K562 (cell line): ENCODE measurements around the gene COPS4. TPM values are rescaled to one million over a fixed set of nuclear protein-coding genes. Genes with fewer than 3 reads are reported as not detected.
"Not testable (repeated sequence)": the region's sequence is repeated elsewhere in the genome, so short reads cannot be mapped to it uniquely, and the experiment has no call there.

Experiments
- ATAC-seq: fragments of 200-7000 bp; cut with Tn5 transposase; 3 replicates; pipeline ENCODE4 v1.9.1; 2020; ENCODE audit warnings: moderate library complexity
- BruUV-seq: library from RNA; stranded (reverse); fragments of 400-500 nt; replicated peaks from 2 replicates; lab custom pipeline; 2021; lab: Mats Ljungman, UMichigan
- CTCF ChIA-PET: fragments of 300-600 bp; formaldehyde crosslinking; extraction: SDS; loops from one replicate; lab custom pipeline; 2021; ENCODE audit warnings: low intra/inter-chr PET ratio; lab: Yijun Ruan, JAX
- POLR2A ChIA-PET: fragments of 300-600, 350-650 bp; sonication (Branson Sonifier 250); formaldehyde crosslinking; extraction: SDS; loops from one replicate; lab custom pipeline; 2021; ENCODE audit warnings: antibody characterized with exemption, inconsistent platforms; lab: Yijun Ruan, JAX
- DNase-seq, 4 experiments: peaks; one replicate each; pipeline versions ENCODE4 v3.0.0 to v3.0.0-alpha.2; 2011 to 2018; ENCODE audit warnings: low spot score in 3 of 4, mixed read lengths in 3 of 4; ENCODE audit errors: extremely low read depth in 1 of 4
- FAIRE-seq: peaks from 2 replicates; lab custom pipeline; 2011; peaks lifted over from hg19 to GRCh38; lab: Jason Lieb, UNC
- H2AFZ ChIP-seq: 2 replicates; pipeline ENCODE4 v1.6.0; 2011; ENCODE audit warnings: low read depth, low read length, control low read depth, inconsistent platforms
- H3K27ac ChIP-seq: fragments of 200-600 bp; 3 replicates; pipeline ENCODE4 v1.8.0; 2011; ENCODE audit warnings: low read depth, mild to moderate bottlenecking, control low read depth, inconsistent platforms, low read length, moderate library complexity, mixed read lengths; ENCODE audit errors: extremely low read depth
- H3K27me3 ChIP-seq, 2 experiments: fragments of 300-600 bp in 1 of 2; 2 replicates in 1 of 2; 3 replicates in 1 of 2; pipeline versions ENCODE4 v1.6.0 to v1.8.0; 2011; ENCODE audit warnings: inconsistent platforms in 2 of 2, low read length in 2 of 2, mild to moderate bottlenecking in 1 of 2, mixed read lengths in 1 of 2, moderate library complexity in 1 of 2; ENCODE audit not compliant: control insufficient read depth in 2 of 2, insufficient read depth in 2 of 2
- H3K36me3 ChIP-seq: fragments of 300-600 bp; 3 replicates; pipeline ENCODE4 v1.8.0; 2011; ENCODE audit warnings: mild to moderate bottlenecking, low read length, inconsistent platforms; ENCODE audit not compliant: control insufficient read depth, insufficient read depth
- H3K4me1 ChIP-seq, 2 experiments: fragments of 200-600 bp in 1 of 2; replicated peaks in 1 of 2; 2 replicates in 1 of 2; 3 replicates in 1 of 2; pipeline versions ENCODE4 v1.5.1 to v1.8.0; 2011; ENCODE audit warnings: inconsistent platforms in 2 of 2, low read length in 2 of 2, mild to moderate bottlenecking in 1 of 2, mixed read lengths in 1 of 2, moderate library complexity in 1 of 2; ENCODE audit not compliant: control insufficient read depth in 2 of 2, insufficient read depth in 2 of 2
- H3K4me2 ChIP-seq: 2 replicates; pipeline ENCODE4 v1.6.1; 2011; ENCODE audit warnings: low read length, control low read depth, inconsistent platforms, mixed read lengths; ENCODE audit not compliant: insufficient read depth
- H3K4me3 ChIP-seq: fragments of 200-600 bp; sonication (generic), shearing (Covaris generic); 2 replicates; pipeline ENCODE4 v1.5.1; 2016; ENCODE audit warnings: control low read depth, inconsistent platforms
- H3K79me2 ChIP-seq: fragments of 200-600 bp; 3 replicates; pipeline ENCODE4 v1.8.0; 2011; ENCODE audit warnings: low read length, inconsistent platforms; ENCODE audit not compliant: control insufficient read depth, insufficient read depth
- H3K9ac ChIP-seq, 2 experiments: 2 replicates each; pipeline versions ENCODE4 v1.6.0 to v1.6.1; 2011; ENCODE audit warnings: low read depth in 2 of 2, low read length in 2 of 2, control low read depth in 1 of 2, inconsistent platforms in 1 of 2, mild to moderate bottlenecking in 1 of 2, mixed read lengths in 1 of 2; ENCODE audit not compliant: insufficient read depth in 1 of 2
- H3K9me1 ChIP-seq: one replicate; pipeline ENCODE4 v1.6.0; 2011; ENCODE audit warnings: inconsistent platforms, mild to moderate bottlenecking, low read length, moderate library complexity; ENCODE audit not compliant: control insufficient read depth, insufficient read depth
- H3K9me3 ChIP-seq: replicated peaks from 2 replicates; pipeline ENCODE4 v1.5.1; 2011; ENCODE audit warnings: low read depth, low read length, inconsistent platforms; ENCODE audit not compliant: control insufficient read depth, insufficient read depth
- H4K20me1 ChIP-seq: replicated peaks from 2 replicates; pipeline ENCODE4 v1.6.1; 2011; ENCODE audit warnings: low read length, inconsistent platforms, mixed read lengths; ENCODE audit not compliant: control insufficient read depth, insufficient read depth
- CLOCK ChIP-seq: fragments of 250-450 bp; sonication (Bioruptor Pico); IDR thresholded peaks from 2 replicates; pipeline ENCODE4 v1.4.0; 2020; ENCODE audit warnings: mild to moderate bottlenecking, moderate library complexity, borderline replicate concordance
- GABPB2 ChIP-seq: fragments of 250-450 bp; sonication (Bioruptor Pico); conservative IDR thresholded peaks from 2 replicates; pipeline ENCODE4 v1.5.1; 2021; ENCODE audit warnings: mild to moderate bottlenecking
- KDM1A ChIP-seq, 2 experiments: fragments of 450-650 bp; IDR thresholded peaks; 2 replicates each; pipeline ENCODE4 v1.6.1; 2016; ENCODE audit warnings: mild to moderate bottlenecking in 2 of 2
- MEF2A ChIP-seq: IDR thresholded peaks from 2 replicates; pipeline ENCODE4 v1.6.1; 2011; ENCODE audit warnings: low read depth, mild to moderate bottlenecking, low read length, moderate library complexity; ENCODE audit not compliant: control insufficient read depth
- MYNN ChIP-seq, 2 experiments: sonication (generic); formaldehyde crosslinking in 1 of 2; IDR thresholded peaks; 2 replicates each; pipeline versions ENCODE4 v1.5.0 to v1.6.1; 2016 to 2020; ENCODE audit warnings: antibody characterized with exemption in 1 of 2, missing genetic modification reagents in 1 of 2
- TAF7 ChIP-seq: fragments of 450-650 bp; IDR thresholded peaks from 2 replicates; pipeline ENCODE4 v1.6.1; 2016; ENCODE audit warnings: missing genetic modification characterization, missing compliant biosample characterization
- ZNF121 ChIP-seq: sonication (generic); formaldehyde crosslinking; conservative IDR thresholded peaks from 2 replicates; pipeline ENCODE4 v1.8.0; 2022; ENCODE audit warnings: missing genetic modification reagents
- ZNF780A ChIP-seq: fragments of 250-450 bp; sonication (Bioruptor Pico); IDR thresholded peaks from 2 replicates; pipeline ENCODE4 v1.5.0; 2021; ENCODE audit warnings: mild to moderate bottlenecking
- WGBS: fragments of 100-300 bp; shearing (Covaris generic); methylation state at CpG from one replicate; pipeline ENCODE4 v1.1.6; 2016; ENCODE audit warnings: low coverage, mixed read lengths; ENCODE audit not compliant: insufficient coverage; ENCODE audit errors: missing lambda C conversion rate; 5-methylcytosine and 5-hydroxymethylcytosine counted together
- in situ Hi-C: fragments of 300-500 bp; cut with MboI; formaldehyde crosslinking; loops from 4 replicates; pipeline ENCODE4 v1.15.0; 2018; ENCODE audit warnings: inconsistent platforms, mixed read lengths
- intact Hi-C: fragments of 100-400 bp; cut with micrococcal nuclease; formaldehyde crosslinking; loops from 2 replicates; pipeline ENCODE4 v1.14.2; 2022
- polyA plus RNA-seq, 8 experiments: library from polyadenylated mRNA; depleted of rRNA in 4 of 8; stranded (reverse) in 5 of 8; unstranded in 3 of 8; fragments of >200 nt; fragmentation: Nextera tagmentation in 2 of 8; fragmentation: Illumina TruSeq in 1 of 8; extraction: Ambion mirVana in 2 of 8; extraction: Trizol in 1 of 8; gene quantifications; 2 replicates each; pipeline versions ENCODE4 v1.2.1 to v1.2.3, GENCODE V29; 2011 to 2014; ENCODE audit warnings: inconsistent platforms in 1 of 8, missing spikeins in 1 of 8
- total RNA-seq, 7 experiments: library from RNA; depleted of rRNA in 6 of 7; stranded (reverse); fragments of >200 nt in 6 of 7; fragmentation: Illumina TruSeq in 2 of 7; extraction: Trizol in 2 of 7; gene quantifications; 2 replicates each; pipeline versions ENCODE4 v1.2.1 to v1.2.3, GENCODE V29; 2011 to 2021; ENCODE audit warnings: low replicate concordance in 1 of 7

Gene COPS4
- total and polyA plus RNA-seq, 9 of the 15 experiments (the other 6 are each of a cell fraction or from before 2014, with no cell fraction given), result 44.7 to 180 (median 70.9) TPM

GRCh38 chr4:83043157-83043556 is 8.2 kb downstream of the COPS4 start:
- in situ Hi-C loops, POLR2A ChIA-PET: not testable (repeated sequence)
- peak; percentile 76 for TF ChIP-seq ZNF121
- TF ChIP-seq, all 486 proteins: peak for 1; not testable (repeated sequence) for 485

GRCh38 chr4:83043801-83044407 is 8.9 kb downstream of the COPS4 start:
- BruUV-seq, result no TSS peak
- no peak for FAIRE-seq
- 81% methylated on average over 13 of the region's 14 CpGs for WGBS
- ChIA-PET CTCF (no interaction called here), POLR2A (no interaction called here)
- Histone ChIP-seq H3K9me3 (no peaks in the 10 kb centered on the region), H3K4me3 (no peak overlapping the region), H3K36me3 (peaks cover 15% of the 10 kb centered on the region; the same call in 1 of the 3 replicates), H3K9me1 (no peaks in the 10 kb centered on the region), H4K20me1 (no peaks in the 10 kb centered on the region), H3K79me2 (peaks cover 50% of the 10 kb centered on the region), H3K27me3 (no peaks in the 10 kb centered on the region), H3K27ac (no peak overlapping the region), H2AFZ (no peak overlapping the region), H3K9ac (no peak overlapping the region), H3K4me2 (no peak overlapping the region), H3K4me1 (no peaks in the 10 kb centered on the region; a peak in 1 of 5 replicates)
- DNase-seq, result no peak
- TF ChIP-seq TAF7 (tag) (no peak), MYNN (IDR thresholded peaks at IDR 0.05) (peak; percentile 87), MYNN (CRISPR knock-in tag; IDR thresholded peaks at IDR 0.05) (no peak; the same call in 1 of the 2 replicates), KDM1A (IDR thresholded peaks at IDR 0.05) (peak; percentile 22 to 38; a peak in 2 of 4 replicates), CLOCK (no peak), MEF2A (peak; percentile 58; the same call in 1 of the 2 replicates), ZNF780A (CRISPR knock-in tag) (no peak), GABPB2 (no peak)
- intact Hi-C loops (no loop called here), in situ Hi-C loops (no loop called here)
- ATAC-seq, result no peak

More at GRCh38 chr4:83043157-83043556, 8.2 kb downstream of the COPS4 start:
- H3K9me3 ChIP-seq, BruUV-seq, H3K9me1 ChIP-seq, DNase-seq, H3K27me3 ChIP-seq, intact Hi-C loops, ATAC-seq, H3K4me2 ChIP-seq, H3K4me3 ChIP-seq, H3K4me1 ChIP-seq, H2AFZ ChIP-seq, H3K27ac ChIP-seq, CTCF ChIA-PET, H3K9ac ChIP-seq, FAIRE-seq, H4K20me1 ChIP-seq: not testable (repeated sequence)
- WGBS, result 89% methylated on average over 1 of the region's 2 CpGs
- Histone ChIP-seq H3K79me2 (peaks cover 56% of the 10 kb centered on the region), H3K36me3 (peaks cover 13% of the 10 kb centered on the region; the same call in 1 of the 3 replicates)
